Measurements from ENCODE around the gene EYA4.

The EYA4 gene

DNA sequence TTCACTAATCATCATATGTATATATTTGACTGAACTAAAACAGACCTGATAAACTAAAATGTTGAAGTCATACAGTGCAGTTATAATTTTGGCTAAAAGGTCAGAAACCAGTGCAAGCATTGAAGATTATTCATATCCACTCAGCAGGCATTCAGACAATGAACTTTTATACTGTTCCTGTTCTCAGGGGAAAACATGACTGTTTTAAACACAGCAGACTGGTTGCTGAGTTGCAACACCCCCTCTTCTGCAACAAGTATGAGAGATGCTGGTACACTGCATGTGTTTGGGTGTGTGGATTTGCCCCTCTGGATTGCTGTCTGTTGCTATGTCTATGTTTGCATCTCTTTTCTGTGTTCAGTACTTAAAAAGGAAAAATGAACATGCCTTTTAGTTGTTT lies 206.8 kb downstream of the EYA4 start:
- DNase-seq (ENCODE audit: low read depth in 3 of 3) = no peak

DNA sequence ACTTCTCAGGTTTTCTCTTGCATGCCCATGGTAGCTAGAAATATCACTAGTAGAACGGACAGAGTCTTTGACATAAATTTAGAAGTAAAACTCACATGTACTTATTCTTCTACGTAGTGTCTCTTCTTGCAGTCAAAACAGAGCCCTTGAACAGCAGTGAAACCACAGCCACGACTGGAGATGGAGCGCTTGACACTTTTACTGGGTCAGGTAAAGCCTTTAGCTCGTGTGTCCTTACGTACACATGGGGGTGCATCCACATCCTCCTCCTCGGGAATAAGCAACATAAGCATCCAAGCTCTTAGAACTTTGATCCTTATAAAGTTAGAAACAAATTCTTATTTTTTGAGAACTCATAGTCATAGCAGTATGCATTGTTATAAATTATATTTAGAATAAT lies 215.3 kb downstream of the EYA4 start:
- no peak for DNase-seq (ENCODE audit: low read depth in 3 of 3)

DNA sequence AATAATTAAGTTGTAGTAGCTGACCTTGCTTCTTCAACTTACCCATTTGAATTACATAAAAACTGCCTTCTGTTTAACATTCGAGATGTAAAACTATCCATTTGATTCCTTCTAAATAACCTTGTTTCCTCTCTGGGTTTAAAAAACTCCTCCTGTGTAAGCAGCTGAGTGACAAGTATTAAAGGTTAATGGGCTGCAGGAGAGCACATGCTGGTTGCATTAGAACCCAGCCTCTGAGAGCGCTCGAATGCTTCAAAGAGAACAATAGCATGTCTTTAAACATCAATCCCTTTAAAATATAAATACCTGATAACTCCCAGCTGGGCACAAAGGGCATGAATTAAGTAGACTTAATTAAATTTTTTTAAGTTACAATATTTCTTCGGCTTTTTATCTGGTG lies 215.8 kb downstream of the EYA4 start:
- DNase-seq (ENCODE audit: low read depth in 3 of 3) = no peak

DNA sequence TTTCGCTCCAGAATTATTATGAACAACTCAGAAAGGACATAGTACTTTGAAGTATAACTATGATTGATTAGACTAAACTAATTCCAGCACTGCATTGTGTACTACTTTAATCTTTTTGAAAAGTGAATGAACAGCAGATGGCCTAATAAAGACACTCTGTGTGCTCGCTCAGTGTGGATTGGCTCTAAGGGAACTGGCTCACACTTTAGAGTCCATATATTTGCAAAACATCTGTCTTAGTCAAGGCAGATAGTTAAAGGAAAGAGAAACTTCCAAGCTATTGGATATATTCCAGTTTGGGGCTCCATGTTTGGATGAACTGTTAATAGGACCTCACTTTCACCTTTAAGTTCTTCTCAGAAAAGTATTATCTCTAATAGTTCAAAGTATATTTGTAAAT lies 218.9 kb downstream of the EYA4 start:
- no peak for DNase-seq (ENCODE audit: low read depth in 3 of 3)

DNA sequence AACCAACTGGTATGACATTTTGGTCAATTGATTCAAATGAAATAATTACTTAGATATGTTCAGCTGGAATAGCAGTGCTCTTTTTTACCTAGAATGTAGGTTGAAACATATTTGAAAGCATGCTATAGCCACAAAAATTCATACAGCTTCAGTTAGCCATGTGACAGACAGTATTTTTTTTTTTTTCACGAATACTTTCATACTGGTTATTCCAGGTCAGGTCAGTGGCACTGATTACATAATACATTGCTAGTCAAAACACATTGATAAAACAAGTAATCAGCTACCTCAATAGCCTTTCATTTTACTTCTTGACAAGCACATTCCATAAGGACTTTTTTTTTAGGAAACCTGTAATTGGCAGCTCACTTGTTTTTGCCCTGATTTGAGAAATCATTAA lies 222.6 kb downstream of the EYA4 start:
- DNase-seq (ENCODE audit: low read depth in 3 of 3) = no peak

DNA sequence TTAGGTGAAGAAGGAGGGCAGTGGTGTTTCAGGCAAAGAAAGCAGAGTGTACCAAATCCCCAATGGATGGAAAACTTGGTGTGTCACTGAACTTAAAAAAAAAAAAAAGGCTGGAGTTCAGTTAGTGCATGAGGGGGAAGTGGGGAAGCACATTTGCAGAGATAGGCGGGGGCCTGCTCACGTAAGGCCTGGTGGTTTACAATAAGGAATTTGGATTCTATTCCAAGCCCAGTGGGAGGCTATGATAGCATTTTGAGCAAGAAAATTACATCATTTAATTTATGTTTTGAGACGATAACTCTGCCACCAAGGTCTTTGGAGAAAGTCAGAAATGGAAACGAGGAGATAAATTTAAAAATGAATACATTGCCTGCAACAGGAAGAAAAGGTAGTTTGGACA lies 225.5 kb downstream of the EYA4 start:
- no peak for DNase-seq (ENCODE audit: low read depth in 3 of 3)

DNA sequence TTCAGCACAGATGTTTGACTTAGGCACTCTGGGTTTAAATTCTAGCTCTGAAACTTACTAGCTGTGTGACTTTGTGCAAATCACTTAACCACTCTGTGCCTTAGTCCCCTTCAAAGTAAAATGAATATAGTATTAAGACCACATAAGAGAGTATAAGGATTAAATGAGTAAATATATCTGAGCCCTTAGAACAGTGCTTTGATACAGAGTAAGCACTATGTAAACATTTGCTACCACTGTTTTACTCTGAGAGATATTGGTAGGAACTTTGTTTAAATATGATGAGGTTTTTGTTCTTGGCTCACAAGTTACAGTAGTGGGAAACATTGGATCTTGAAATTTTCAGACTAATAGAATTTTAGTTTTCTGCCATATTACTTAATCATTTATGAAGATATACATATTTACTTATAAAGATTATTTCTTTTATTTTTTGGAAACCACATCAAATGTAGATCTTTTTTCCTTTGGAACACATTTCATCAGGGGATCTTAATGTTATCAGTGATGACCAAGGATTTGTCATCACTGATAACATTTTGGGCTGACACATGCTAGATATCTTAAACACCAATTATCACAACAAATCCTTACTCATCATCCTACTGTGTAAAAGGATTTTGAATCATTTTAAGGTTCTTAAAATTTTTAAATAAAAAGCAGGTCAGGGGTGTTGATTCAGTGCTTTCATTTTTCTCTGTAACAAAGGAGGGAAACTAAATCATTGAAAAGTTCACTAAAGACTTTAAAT lies 226.2 kb downstream of the EYA4 start:
- DNase-seq (ENCODE audit: low read depth in 3 of 3) = no peak

DNA sequence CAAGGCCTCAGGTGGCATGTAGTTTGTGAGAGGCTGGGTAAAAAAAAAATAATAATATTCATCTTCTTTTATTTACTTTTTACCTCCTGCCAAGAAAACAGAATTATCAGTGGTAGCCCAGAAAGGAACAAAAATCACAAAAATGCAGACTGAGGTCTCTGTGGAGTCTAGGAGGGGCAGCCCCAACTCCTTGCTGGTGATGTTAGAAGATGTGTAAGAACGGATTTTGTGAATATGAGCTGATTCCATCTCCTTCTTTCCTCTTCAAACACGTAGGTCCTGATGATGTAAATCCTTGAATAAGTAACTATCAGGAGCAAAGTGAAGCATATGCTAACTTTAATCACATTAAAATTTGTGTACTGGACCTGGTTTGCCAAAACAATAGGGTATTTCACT lies 226.8 kb downstream of the EYA4 start:
- no peak for DNase-seq (ENCODE audit: low read depth in 3 of 3)

DNA sequence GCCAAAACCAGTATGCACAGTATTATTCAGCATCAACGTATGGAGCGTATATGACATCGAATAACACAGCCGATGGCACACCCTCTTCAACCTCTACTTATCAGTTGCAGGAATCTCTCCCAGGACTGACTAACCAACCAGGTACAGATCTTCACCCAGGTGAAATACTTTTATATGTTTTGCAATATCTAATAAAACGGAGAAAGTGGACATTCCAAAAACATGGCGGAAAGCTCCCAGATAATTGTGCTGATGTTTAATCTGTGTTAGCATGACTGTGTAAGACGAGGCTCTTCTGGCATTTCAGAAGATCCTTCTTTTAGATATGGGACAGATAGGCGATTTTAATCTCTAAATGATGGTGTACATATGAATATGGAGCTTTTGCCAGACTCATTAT lies 227.4 kb downstream of the EYA4 start:
- no peak for DNase-seq (ENCODE audit: low read depth in 3 of 3)

DNA sequence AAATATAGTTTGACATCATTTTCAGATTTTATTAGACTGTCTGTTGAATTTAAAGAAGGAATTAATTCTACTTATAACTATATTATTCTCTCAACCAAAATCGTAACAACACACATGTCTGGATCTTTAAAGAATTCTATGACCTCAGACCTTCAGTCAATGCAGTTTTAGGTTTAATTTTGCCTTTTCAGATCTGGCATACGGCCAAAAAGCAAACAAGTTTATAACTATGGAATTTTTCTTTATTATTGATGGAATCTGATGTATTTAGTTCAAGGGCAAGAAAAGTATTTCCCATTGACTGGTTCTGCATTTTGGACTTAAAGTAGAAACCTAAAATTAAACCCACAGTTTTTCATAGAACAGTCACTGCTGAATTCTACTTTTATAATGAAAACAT lies 233.4 kb downstream of the EYA4 start:
- no peak for DNase-seq (ENCODE audit: low read depth in 3 of 3)

DNA sequence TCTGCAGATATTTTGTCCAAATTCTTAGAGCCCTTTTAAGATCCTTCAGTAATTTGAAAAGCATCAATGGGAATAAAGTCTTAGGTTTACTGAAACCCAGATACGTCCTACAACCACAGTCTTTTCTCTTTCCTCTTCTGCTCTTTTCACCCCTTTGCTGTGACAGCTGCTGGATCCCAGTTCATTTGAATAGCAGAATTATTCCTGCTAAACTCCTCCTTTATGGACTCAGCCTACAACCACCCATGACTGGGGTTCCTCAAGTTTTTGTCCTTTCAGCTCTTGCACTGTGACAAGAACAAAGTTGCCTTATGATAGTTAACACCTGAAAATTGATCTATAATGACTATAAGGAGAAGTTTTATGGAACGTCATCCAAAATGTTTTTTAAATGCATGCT lies 237.5 kb downstream of the EYA4 start:
- DNase-seq (ENCODE audit: low read depth in 3 of 3) = no peak

DNA sequence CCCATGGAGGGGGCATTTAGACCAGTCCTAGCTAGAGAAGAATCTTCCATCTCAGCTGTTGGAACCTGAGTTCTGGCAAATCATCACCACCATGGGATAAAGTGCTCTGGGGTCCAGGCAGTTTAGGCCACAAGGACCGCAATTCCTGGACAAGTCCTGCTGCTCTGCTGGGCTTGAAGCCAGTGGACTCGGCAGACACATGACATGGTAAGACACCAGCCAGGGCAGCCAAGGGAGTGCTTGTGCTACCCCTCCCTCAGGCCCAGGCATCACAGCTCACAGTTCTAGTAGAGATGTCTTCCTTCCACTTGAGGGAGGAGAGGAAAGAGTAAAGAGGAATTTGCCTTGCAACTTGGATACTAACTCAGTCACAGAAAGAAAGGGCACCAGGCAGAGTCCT lies 246.0 kb downstream of the EYA4 start:
- DNase-seq (ENCODE audit: low read depth in 3 of 3) = no peak

DNA sequence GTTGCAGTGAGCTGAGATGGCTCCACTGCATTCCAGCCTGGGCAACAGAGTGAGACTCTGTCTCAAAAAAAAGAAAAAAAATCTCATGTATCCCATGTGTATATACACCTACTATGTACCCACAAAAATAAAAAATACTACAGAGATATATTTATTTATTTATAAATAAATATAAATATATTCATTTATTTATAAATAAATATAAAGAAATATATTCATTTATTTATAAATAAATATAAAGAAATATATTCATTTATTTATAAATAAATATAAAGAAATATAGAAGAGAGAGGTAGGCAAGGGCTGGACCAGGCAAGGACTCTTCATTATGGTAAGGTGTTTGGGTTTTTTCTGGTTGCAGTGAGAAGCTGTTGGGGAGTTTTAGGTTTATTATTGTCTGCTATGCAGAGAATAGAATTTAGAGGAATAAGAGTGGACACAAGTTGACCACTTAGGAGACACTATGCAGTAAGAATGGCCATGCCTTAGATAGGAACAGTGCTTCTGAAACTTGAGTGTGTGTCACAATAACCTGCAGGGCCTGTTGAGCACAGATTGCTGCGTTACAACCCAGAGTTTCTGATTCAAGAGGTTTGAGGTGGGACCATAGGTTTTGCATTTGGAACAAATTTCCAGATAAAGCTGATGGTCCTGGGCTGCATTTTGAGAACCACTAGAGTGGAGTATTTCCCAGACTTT lies 254.2 kb downstream of the EYA4 start:
- no peak for DNase-seq (ENCODE audit: low read depth in 3 of 3)

DNA sequence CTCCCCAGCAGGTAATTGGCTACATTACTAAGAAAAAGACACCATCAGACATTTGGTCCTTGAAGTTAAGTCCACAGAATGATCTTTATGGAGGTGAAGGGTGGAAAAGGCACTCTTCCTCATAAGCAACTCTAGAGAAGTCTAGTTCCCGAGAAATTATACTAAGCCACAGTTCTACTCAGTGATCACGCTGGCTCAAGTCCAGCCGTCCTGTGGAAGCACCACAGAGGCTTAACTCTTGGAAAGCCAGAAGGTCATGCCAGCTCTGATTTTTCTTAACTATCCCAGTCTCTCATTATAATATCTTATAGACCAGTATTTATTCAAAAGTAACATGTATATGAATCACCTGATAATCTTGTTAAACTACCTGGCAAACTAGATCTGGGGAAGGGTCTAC lies 258.5 kb downstream of the EYA4 start:
- no peak for DNase-seq (ENCODE audit: low read depth in 3 of 3)

DNA sequence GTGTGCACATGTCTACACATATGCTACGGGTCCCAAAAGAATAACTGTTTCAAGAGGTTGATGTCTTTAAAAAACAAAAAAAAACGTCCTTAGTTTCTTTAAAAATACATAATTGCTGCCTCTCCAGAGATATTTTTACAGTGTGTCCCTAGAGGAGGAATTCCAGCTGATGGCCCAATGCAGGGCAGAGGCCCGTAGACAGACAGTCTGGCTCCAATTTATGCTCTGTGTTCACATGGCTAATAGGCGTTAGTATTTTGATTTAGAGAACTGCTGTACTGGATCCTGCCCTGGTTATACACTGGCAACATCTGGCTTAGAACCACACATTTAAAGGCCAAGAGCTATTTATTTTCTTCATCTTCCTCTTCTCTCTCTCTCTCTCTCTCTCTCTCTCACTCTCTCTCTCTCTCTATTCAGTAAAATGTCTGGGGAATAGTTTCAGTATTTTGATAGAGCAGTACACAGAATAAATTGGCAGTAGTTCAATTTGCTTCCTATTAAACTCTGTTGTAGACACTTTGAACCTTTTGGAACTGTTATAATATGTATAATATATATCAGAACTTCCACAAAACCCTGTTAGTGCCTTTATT lies 260.6 kb downstream of the EYA4 start:
- DNase-seq (ENCODE audit: low read depth in 3 of 3) = no peak

DNA sequence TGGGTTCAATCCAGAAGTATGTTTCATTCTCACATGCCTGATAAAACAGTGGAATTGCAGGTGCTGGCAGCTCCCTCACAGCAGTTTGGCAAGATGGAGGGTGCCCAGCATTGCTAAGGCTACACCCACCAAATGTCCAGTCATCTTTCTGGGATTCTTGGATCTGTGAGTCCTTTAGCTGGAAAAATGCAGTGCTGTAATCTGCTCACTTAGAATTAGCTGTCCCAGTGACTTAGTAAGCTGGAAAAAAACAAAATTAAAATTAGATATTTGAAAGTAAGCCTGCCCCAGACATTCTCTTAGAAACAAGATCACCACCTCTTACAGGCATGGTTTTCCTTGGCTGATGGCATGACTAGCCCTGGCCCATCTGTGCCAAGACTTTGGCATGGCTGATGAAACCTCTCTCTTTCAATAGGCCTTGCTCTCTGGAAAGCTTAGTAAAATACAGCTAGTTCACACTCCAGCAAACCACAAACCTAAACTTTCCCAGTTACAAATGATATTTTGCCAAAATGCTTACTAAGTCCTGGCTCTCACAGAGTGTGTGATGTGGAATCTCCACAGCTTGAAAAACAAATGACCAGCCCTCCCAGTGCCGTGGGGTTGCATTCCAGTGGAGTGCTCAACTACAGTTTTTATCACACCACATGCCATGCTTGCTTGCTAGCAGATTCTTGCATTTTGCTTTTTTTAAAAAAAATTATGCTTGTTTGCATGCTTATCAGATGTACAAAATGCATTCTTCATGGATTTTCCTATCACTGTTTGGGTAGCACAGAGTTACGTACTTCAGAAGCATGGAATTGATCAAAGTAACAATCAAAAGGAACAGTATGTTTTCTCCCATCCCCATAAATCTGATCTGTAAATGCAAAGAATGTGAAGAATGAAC lies 261.5 kb downstream of the EYA4 start:
- DNase-seq (ENCODE audit: low read depth in 3 of 3) = no peak

DNA sequence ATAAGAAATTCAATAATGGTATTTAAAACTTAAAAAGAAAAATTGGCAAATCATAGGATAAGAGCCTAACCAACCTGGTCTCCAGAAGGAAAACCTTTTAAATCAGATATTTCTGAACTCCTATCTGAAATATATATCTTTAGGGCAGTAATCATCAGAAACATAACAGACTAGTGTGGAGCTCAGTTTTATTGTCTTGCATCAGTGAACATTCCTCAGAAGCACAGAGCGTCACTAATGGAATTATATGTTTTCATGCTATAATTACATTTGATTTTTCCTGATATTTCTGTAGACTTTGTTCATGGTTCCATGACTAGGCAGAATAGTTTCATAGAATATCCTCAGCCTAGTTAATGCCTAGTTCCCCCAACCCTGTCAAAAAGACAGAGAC lies 262.2 kb downstream of the EYA4 start:
- DNase-seq (ENCODE audit: low read depth in 3 of 3) = no peak

DNA sequence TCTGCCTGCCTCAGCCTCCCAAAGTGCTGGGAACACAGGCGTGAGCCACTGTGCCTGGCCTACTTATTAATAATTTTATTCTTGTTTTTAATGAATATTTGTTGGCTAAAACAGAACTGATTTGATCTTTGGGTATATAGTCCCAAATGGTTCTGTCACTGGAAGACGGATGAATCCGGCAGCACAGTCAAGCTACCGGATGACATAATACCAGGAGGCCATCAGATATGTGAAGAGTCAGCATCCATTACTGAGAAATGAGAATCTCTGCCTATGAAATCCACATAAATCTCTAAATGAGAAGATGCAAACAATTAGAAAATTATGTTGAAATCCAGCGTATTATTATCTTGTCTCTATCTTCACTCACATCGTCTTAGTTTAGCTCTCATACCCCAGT lies 263.0 kb downstream of the EYA4 start:
- DNase-seq (ENCODE audit: low read depth in 3 of 3) = no peak

DNA sequence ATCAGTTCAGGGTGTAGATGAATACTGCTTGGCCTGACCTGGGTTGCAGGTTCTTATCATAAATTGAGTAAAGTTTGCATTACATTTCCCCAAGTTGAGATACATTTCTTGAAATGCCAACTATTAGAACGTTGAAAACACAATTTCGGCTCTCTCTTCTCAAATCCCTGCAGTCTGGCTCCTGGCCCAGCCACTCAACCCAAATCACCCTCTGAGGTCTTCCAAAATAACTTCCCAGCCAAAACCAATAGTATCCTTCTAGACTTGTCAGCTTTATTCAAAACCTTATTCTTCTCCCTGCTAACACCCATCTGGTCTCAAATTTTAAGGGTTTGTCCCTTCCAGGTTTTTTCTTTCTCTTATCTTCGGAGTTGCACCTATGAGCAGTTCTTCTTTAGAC lies 263.6 kb downstream of the EYA4 start:
- no peak for DNase-seq (ENCODE audit: low read depth in 3 of 3)

DNA sequence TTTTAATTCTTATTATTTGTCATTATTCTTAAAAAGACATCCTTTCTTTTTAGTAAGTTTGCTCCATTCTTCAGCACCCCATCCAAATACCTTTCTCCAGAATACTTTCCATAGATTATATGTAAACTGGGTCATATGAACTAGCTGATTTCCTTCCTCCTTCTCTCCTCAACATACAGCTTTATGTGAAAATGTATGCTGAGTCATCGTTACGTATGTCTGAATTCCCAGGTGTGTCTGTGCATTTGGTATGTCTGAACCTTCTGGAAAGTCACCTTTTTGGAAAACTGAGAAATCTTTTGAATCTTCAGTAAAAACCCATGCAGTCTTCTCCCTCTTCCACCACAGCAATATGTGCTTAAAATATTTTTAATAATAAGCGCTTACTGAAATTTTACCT lies 264.5 kb downstream of the EYA4 start:
- no peak for DNase-seq (ENCODE audit: low read depth in 3 of 3)

DNA sequence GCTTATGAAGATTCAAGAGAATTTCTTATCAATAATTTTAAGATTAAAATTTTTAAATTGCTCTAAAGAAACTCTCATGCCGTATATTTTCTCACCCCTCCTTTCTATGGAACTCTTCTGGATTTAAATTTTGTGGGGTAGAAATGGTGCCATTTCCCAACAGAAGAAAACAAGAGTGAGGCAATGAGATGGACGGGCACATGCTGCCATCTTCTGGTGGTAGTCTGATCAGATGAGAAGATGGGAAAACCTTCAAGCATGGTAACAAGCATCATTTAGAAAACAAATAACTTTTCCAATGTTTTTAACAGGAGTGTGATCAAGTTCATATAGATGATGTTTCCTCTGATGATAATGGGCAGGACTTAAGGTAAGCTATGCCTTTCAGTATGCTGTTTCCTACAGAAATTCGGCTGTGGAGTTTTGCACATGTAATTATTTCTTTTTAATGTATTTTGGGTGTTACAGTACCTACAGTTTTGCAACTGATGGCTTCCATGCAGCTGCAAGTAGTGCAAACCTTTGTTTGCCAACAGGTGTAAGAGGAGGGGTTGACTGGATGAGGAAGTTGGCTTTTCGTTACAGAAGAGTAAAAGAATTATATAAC lies 271.4 kb downstream of the EYA4 start:
- DNase-seq (ENCODE audit: low read depth in 3 of 3) = peak in 1 of 3 experiments; percentile 29

DNA sequence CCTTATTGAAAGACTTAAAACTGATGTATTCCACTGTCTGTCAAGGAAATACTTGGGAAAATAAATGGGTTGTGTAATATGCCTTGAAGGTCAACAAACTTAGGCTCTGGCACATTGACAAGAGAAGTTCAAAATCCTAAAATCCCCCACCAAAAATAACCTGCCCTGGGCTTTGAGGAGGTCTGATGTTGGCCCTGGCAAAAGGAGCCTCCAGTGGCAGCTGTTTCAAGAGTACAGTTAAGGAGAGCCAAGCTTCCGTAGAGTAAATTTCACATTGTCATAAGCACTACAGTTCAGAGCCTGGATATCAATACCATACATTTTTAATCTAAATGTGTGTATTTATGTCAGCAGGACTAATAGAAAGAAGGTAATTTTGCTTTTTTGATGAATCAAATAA lies 282.7 kb downstream of the EYA4 start:
- DNase-seq (ENCODE audit: low read depth in 3 of 3) = no peak

All from stimulated activated CD4-positive, alpha-beta T cell treated with anti-CD3 and anti-CD28 coated beads, TNF-alpha, amount 100 ng/mL, for 24 hours (primary cell).